Middle frontal gyrus (tissue), 1 donor: Measurements from ENCODE around the gene ALOX12.
"Not testable (repeated sequence)": the region's sequence is repeated elsewhere in the genome, so short reads cannot be mapped to it uniquely, and the experiment has no call there.

Source experiments
- DNase-seq: peaks from one replicate; pipeline ENCODE4 v3.0.0-alpha.2; 2015; ENCODE audit warnings: low spot score; ENCODE audit errors: extremely low spot score

The ALOX12 gene

GRCh38 chr17:6995500-6996255 is at the start of gene ALOX12:
TSS of gene ALOX12 (plus strand) at chr17:6996049. CDS start at chr17:6996118, 69 bp downstream.
- DNase-seq: no peak

- DNase-seq: no peak
Observed at GRCh38 chr17:6947745-6948144, 48.1 kb upstream of the ALOX12 start.

- no peak for DNase-seq
Observed at GRCh38 chr17:6948562-6948961, 47.3 kb upstream of the ALOX12 start.

GRCh38 chr17:6948976-6949375 is 46.9 kb upstream of the ALOX12 start:
- no peak for DNase-seq

GRCh38 chr17:6950938-6951337 is 44.9 kb upstream of the ALOX12 start:
- DNase-seq: not testable (repeated sequence)

GRCh38 chr17:6953689-6954088 is 42.2 kb upstream of the ALOX12 start:
- DNase-seq: no peak

GRCh38 chr17:6959700-6960099 is 36.1 kb upstream of the ALOX12 start:
- DNase-seq: no peak

- DNase-seq: no peak
Observed at GRCh38 chr17:6969323-6969726, 26.5 kb upstream of the ALOX12 start.

- no peak for DNase-seq
Observed at GRCh38 chr17:6970992-6971391, 24.9 kb upstream of the ALOX12 start.

- not testable (repeated sequence) for DNase-seq
Observed at GRCh38 chr17:6979440-6979839, 16.4 kb upstream of the ALOX12 start.

GRCh38 chr17:6981426-6981825 is 14.4 kb upstream of the ALOX12 start:
- no peak for DNase-seq

GRCh38 chr17:6985266-6985665 is 10.6 kb upstream of the ALOX12 start:
- no peak for DNase-seq

GRCh38 chr17:6986676-6987075 is 9.2 kb upstream of the ALOX12 start:
- DNase-seq: no peak

GRCh38 chr17:6989779-6990178 is 6.1 kb upstream of the ALOX12 start:
- no peak for DNase-seq

GRCh38 chr17:6993613-6994056 is 2.2 kb upstream of the ALOX12 start:
- DNase-seq: not testable (repeated sequence)

GRCh38 chr17:6994118-6994598 is 1.7 kb upstream of the ALOX12 start:
- DNase-seq: no peak

- no peak for DNase-seq
Observed at GRCh38 chr17:6994666-6995256, 1.1 kb upstream of the ALOX12 start.

- no peak for DNase-seq
Observed at GRCh38 chr17:6996256-6997011, 585 bp downstream of the ALOX12 start.

GRCh38 chr17:6997171-6997570 is 1.3 kb downstream of the ALOX12 start:
- DNase-seq: no peak

- DNase-seq: no peak
Observed at GRCh38 chr17:6998855-6999508, 3.1 kb downstream of the ALOX12 start.

- DNase-seq: no peak
Observed at GRCh38 chr17:7001318-7001961, 5.6 kb downstream of the ALOX12 start.
